Activated CD4-positive, alpha-beta T cell treated with anti-CD3 and anti-CD28 coated beads, Interleukin-10, Interleukin-2, amounts not matched to agents 100 ng/mL and 50 ng/mL, durations not matched to agents 16 hours and 8 hours (primary cell): ENCODE data around the gene ANKRD23.
"Not testable (repeated sequence)": the region's sequence is repeated elsewhere in the genome, so short reads cannot be mapped to it uniquely, and the experiment has no call there.

ENCODE experiments used
- DNase-seq: peaks from one replicate; pipeline ENCODE4 v3.0.0-alpha.2; 2020

Gene ANKRD23

DNA sequence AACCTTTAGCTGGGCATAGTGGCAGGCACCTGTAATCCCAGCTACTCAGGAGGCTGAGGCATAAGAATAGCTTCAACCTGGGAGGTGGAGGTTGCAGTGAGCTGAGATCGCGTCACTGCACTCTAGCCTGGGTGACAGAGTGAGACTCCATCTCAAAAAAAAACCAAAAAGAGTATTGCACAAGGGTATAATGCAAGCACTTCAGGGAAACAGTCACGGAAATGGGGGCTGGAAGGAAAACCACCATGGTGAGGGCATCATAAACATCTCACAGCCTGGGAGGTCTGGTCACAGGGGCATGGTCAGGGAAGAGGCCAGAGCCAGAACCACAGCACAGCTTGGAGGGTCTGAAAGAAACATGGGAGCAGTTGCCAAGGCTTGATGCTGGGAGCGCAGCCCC, 19.2 kb upstream of the ANKRD23 start:
- not testable (repeated sequence) for DNase-seq

GRCh38 chr2:96861074-96861473, 17.3 kb upstream of the ANKRD23 start:
- no peak for DNase-seq

- peak; percentile 23 for DNase-seq
Measured at GRCh38 chr2:96860065-96861029, 16.5 kb upstream of the ANKRD23 start.

- DNase-seq = no peak
Measured at GRCh38 chr2:96859681-96860064, 15.9 kb upstream of the ANKRD23 start.

- no peak for DNase-seq
Measured at GRCh38 chr2:96859099-96859649, 15.4 kb upstream of the ANKRD23 start.

- peak; percentile 99 for DNase-seq
Measured at GRCh38 chr2:96857667-96858372, 14.0 kb upstream of the ANKRD23 start, which contains the start of gene ANKRD39. Gene ANKRD39, minus strand, starts transcription at chr2:96858016. Its CDS starts 29 bp downstream, at chr2:96857987.

DNA sequence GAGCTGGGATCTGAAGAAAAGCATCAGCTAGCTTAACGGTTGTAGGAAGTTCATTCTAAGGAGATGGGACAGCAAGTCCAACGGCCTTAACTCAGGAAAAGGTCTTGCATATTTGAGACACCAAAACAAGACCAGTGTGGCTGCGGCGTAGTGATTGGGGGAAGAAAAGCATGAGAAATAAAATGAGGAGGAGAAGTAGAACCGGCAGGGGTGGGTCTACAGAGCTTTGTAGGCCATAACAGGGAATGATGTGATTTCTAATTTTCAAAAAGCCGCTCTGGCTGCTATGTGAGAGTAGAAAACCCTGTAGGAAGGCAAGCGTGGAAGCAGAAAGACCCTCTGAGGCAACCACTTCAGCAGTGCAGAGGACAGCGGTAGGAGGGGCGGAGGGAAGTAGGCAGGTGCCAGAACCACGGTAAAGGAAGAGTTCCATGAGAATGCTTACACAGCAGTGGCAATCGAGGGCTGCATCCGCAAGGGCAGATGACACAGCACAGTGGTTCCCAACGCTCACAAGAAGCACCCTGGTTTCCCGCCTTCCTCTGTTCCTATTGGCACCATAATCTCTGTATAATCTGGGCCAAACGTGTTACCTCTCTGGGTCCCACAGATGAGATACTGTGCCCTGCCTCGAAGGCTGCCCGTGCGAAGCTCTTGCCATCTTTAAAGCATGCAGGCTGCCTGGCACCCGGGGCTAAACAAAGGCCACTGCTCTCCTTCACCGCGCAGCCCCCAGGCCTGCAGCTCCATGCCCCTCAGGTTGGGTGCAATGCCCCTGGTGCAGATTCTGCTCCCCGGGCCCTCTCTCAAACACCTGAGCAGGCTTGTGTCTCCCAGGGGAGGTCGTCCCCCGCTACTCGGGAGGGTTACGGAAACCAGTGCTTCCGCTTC, 13.2 kb upstream of the ANKRD23 start:
- peak; percentile 69 for DNase-seq

DNA sequence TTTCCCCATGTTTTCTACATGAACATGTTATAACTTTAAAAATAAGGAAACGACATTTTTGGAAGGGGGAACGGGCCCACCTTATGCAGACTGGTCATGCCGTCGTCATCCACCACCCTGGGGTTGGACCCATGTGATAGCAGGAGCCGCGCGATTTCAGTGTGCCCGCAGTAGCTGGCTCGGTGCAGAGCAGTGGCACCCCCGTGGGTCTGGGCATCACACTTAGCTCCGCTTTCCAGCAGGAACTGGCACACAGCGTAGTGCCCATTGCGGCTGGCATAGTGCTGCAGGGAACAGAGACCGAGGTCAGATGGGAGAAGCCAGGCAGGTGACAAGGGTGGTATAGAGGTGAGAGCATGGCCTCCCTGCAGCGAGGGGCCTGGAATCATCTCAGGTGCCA, 9.5 kb upstream of the ANKRD23 start:
- DNase-seq = no peak

DNA sequence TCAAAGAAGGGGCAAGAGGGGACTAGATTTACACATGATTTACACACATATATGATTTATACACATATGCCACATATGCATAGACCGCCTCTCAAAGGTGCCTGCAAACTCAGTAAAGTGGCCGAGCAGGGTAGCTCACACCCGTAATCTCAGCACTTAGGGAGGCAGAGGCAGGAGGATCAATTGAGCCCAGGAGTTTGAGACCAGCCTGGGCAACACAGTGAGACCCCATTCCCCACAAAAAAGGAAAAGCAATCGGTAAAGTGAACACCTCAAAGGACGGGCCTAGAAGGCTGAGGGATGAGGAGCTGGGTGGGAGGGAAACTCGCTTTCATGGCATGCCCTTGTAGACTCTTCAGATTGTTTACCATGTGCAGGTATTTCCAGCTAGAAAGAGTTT, 8.8 kb upstream of the ANKRD23 start:
- DNase-seq = no peak

- no peak for DNase-seq
Measured at GRCh38 chr2:96848264-96848663, 4.4 kb upstream of the ANKRD23 start.

GRCh38 chr2:96847586-96847985, 3.8 kb upstream of the ANKRD23 start:
- no peak for DNase-seq

DNA sequence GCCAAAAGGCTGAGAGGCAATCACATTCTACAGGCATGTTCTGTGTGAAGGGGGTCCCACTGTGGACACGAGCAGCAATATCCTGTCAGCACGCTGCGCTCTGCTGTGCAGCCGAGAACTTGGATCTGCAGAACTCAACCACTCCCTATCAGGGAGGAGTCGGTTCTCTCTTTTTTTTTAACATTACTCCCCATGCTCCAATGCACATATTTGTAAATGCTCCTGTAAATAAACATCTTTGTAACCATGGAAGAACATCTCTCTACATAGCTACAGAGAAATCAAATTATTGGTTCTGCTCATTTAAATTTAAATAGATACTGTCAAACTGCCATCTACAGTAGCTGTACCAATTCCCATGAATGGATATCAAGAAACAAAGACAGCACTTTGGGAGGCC, 3.0 kb upstream of the ANKRD23 start:
- DNase-seq = no peak

DNA sequence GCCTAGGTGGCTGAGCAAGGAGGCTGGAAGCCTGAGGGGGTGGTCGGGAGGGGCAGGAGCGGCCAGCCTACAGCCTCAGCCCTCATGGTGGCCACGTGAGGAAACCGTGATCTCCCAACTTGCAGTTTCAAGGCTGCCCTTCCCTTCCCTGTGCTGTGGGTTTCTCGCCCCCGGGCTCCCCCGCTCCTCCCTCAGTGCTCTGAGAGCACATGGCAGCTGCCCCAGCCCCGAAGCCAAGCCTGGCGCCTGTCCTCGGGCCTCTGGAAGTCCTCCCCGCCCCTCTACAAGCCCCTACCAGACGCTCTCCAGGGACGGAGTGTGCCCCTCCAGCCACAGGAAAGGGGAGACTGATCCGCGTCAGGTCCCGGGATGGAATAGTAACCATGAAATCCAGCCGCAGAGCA, 586 bp upstream of the ANKRD23 start:
- DNase-seq = no peak

GRCh38 chr2:96842600-96842999, 1.2 kb downstream of the ANKRD23 start:
- no peak for DNase-seq

GRCh38 chr2:96841701-96842495, 1.9 kb downstream of the ANKRD23 start:
- DNase-seq = no peak

GRCh38 chr2:96839875-96840850, 3.7 kb downstream of the ANKRD23 start:
- no peak for DNase-seq

- peak; percentile 91 for DNase-seq
Measured at GRCh38 chr2:96839293-96839874, 4.4 kb downstream of the ANKRD23 start.

- DNase-seq = no peak
Measured at GRCh38 chr2:96838345-96839292, 5.2 kb downstream of the ANKRD23 start.

- no peak for DNase-seq
Measured at GRCh38 chr2:96837575-96837974, 6.2 kb downstream of the ANKRD23 start.
